ENCODE measurements around the gene MTA3.

The MTA3 gene

GRCh38 chr2:42787424-42787787, 219.0 kb downstream of the MTA3 start:
- no peak for DNase-seq (ENCODE audit: low read depth)

- DNase-seq (ENCODE audit: low read depth), result no peak
These were observed 219.5 kb downstream of the MTA3 start for GRCh38 chr2:42787788-42788477.

- no peak for DNase-seq (ENCODE audit: low read depth)
These were observed 220.0 kb downstream of the MTA3 start for GRCh38 chr2:42788478-42788793.

DNA sequence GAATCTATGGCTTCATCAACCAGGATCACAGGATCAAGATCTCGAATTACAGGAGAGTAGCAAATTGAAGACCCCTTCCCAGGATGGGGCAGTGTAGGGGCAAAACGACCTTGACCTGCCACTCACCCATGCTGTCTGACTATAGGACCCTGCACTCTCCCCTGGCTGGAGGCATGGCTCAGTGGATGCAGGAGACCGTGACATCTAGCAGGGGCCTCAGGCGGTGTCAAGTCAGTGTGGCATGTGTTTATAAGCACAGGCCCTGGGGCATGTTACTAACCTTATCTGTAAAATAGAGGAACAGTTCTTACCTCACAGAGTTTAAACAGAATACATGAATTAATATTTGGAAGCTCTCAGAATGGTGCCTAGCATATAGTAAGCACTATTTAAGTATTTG, 220.4 kb downstream of the MTA3 start:
- no peak for DNase-seq (ENCODE audit: low read depth)

DNA sequence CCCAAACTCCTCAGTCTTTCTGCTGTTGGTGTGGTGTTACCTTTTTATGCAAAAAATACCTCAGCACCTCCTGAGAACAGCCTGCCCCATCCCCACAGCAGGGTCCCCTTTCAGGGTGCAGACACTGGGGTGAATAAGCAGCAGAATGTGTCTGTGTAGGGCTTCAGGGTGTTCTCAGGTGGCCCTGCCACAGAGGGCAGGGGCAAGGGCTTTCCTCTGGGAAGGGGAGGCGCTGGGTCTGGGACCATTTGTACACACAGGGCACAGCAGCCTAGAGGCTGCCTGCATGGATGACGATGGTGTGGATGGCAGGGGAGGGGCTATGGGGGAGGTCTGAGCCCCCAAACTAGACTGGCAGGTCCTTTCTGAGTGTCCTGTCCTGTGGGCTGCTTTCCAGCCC, 221.3 kb downstream of the MTA3 start:
- DNase-seq (ENCODE audit: low read depth), result no peak

DNA sequence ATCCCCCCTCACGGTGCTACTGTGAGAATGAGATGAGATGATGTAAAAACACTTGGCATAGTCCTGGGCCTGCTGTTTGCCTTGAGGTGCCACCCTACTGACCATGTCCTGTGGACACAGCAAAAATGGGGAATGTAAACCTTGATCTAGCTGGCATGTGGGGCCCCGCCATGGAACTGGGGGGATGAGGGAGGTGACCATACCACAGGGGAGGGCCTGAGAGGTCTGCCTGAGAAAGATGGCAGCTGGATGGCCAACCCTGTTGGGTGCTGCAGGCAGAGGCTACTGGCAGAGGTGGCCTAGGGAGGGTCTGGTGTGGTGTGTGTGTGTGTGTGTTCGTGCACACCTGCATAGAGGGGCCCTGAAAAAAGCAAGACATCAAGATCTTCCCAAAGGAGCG, 223.2 kb downstream of the MTA3 start:
- no peak for DNase-seq (ENCODE audit: low read depth)

GRCh38 chr2:42792087-42792582, 223.7 kb downstream of the MTA3 start:
- DNase-seq (ENCODE audit: low read depth), result no peak

DNA sequence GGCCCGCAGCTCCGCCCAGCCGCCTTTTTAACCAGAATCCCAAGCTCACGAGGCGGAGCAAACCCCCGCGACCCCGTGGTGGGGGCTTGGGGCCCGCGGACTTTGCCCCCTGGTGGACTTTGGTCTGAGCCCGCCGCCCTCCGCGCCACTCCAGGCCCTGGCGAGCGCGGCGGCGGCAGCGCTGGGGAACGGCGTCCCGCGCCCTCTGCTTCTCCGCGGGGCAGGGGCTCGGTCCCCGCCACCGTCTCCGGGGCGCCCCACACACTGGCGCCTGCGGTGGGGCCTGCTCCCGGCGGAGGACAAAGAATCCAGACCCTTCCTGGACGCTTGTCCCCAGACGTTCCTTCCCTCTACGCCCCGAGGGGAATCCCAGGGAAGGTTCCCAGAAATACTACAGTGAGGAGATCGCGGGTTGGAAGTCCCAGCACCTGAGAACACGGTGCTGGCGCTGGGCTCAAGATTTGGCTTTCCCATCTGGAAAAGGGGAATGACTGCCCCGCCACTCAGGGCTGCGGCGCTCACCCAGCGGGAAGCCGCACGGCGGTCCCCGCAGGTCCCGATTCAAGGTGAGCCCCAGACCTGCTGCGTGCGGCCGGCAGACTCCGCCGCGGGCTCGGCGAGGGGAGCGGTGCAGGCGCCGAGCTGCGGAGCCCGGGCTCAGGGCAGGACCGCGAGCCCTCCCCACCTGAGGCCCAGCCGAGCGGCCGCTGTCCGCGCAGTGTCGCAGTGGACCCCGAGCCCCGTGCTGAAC, 224.3 kb downstream of the MTA3 start, which contains the start of gene HAAO:
Gene HAAO, minus strand, starts transcription at position 1 of the 751 bp plus-strand sequence. CDS start 47 bp downstream, outside the sequence.
- no peak for DNase-seq (ENCODE audit: low read depth)

- no peak for DNase-seq (ENCODE audit: low read depth)
These were observed 225.2 kb downstream of the MTA3 start for GRCh38 chr2:42793334-42794270.

DNA sequence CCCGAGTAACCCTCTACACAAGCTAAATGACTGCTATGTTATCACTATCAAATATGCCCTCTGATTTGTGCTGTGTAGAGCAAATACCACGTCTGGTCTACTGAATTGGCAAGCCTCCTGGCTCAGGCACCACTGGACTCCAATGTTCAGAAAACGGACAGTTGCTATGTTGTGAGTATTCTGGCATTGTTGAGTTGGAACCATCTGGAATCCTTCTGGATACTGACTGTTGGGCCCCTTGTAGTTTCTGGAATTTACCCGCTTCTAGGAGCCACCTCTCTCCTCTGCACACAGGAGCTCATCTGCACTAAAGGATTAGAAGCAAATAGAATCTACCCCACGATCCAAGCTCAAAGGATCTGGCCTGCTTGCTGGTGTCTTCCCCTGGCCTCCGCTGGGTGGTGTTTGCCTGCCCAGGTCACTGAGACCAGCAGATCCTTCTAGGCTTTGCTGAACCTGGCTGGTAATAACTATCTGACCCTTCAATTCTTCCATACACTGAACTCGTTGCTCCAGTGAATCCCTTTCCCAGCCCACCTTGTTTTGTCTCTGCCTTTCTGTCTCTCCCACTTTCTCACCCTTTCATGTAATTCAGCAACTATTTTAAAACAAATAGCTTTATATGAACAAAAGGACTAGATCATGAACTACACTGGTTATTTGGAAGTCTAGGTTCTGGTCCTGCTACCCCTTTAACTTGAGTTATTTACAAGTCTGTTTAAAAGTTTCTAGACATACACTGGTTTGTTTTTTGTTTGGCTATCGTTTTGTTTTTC, 226.0 kb downstream of the MTA3 start:
- no peak for DNase-seq (ENCODE audit: low read depth)

DNA sequence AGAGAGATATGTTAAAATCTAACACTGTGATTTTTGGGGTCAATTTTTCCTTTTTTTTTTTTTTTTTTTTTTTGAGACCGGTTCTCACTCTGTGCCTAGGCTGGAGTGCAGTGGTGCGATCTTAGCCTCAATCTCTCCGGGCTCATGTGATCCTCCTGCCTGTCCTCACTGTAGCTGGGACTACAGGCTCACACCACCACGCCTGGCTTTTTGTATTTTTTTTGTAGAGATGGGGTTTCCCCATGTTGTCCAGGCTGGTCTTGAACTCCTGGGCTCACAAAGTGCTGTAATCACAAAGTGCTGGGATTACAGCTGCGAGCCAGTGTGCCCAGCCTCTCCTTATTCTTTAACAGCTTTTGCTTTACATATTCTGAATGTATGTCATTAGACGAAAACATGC, 226.8 kb downstream of the MTA3 start:
- DNase-seq (ENCODE audit: low read depth), result no peak

DNA sequence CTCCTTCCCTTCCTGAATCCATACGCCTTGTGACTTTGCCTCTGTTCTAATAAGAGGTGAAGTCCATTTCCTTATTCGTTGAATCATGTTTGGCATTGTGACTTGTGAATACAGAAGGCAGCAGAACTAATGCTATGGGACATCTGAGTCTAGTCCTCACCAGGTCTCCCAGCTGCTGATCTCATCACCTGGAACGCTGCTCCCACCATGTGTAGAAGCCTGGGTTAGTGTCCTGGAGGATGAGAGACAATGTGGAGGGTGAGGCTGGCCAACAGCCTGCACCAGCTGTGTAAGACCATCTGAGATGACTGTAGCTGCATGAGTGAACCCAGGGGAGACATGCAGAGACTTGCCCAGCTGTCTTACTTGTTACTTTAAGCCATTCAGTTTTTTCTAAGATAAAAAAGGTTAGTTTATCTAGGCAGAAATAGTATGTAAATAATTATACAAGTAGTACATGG, 227.4 kb downstream of the MTA3 start:
- DNase-seq (ENCODE audit: low read depth), result no peak

- DNase-seq (ENCODE audit: low read depth), result no peak
These were observed 228.2 kb downstream of the MTA3 start for GRCh38 chr2:42796427-42797248.

DNA sequence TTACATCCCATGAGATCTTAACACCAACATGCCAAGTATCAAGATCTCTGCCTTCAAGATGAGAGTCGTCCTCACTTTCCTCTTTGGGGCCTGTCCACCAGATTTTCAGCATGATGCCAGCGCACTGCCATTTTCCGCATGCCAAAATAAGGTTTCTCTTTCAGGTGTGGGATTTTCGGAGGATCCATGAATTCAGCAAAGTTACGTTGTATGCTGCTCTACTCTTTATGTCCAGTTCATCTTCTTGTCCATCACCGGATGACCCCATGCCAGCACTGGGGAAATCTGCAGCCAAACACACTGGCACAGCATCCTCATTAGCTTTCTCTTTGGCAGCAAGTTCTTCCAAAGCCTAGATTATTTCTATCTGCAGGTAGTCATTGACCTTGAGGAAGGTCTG, 228.8 kb downstream of the MTA3 start:
- no peak for DNase-seq (ENCODE audit: low read depth)

DNA sequence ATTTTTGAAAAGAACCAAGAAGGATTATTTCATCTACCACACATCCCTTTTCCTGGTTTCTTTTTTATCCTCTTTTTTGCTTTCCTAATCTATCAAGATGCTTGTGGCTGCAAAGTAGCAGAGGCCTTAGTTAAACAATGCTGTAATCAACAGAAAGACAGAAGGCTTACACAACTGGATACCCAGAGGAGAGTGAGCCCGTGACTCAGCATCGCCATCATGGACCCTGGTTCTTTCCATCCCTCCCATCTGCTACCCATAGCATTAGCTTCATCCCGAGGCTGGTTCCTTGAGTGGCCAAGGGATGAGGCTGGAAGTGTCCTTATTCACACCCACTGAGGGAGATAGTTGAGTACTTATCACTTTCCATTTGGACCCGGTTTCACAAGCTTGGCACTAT, 231.4 kb downstream of the MTA3 start:
- DNase-seq (ENCODE audit: low read depth), result no peak

DNA sequence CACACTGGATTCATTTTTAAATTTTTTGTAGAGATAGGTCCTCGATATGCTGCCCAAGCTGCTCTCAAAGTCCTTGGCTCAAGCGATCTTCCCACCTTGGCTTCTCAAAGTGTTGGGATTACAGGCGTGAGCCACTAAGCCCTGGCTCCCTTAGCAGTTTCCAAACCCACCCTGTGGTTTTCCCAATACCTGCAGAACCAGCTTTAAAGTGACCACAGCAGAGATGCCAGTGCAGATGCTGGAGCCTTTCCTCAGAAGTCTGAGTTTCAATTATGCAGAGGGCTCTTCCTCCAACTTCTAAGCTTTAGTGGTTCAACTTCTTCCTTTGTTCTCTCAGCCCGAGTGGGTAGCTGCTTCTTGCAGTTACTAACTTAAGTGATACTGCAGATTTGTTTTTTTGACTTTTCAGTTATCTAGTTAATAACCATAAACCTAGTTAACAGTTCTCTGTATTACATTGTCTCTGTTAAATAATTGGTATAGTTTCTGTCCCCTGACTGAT, 232.1 kb downstream of the MTA3 start:
- no peak for DNase-seq (ENCODE audit: low read depth)

DNA sequence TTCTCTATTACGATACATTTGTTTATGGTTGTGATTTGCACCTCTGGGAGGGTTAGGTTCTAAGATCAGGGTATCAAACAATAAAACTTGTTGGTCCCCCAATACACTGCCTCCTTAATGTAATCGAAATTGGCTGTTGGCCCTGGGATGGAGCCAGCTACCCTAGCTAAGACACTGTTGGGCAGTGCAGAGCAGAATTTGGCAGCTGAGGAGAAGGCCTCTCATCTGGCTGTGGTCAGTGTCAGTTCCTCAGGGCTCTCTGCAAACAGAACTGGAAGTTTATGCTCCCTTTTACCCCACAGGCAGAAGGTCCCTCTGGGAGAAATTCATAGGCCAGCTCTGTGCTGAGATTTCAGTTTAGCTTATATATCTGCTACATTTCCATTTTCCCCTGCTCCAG, 232.5 kb downstream of the MTA3 start:
- no peak for DNase-seq (ENCODE audit: low read depth)

DNA sequence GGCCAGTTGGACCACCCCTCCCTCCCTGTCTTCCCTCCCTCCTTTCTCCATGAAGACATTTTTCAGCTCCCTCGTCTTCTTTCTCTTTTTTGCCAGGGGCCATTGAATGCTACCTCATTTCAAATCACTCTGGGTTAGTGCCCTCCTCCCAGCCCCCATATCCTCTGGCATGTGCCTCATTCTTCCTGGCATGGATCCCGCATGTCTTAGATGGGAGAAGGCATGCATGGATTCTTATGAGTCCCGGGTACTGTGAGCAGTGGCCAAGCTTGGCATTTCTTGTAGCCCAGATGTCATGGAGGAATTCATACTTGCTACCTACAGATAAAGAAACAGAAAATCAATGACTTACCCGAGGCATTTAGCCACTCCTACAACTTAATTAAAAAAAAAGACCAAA, 232.9 kb downstream of the MTA3 start:
- no peak for DNase-seq (ENCODE audit: low read depth)

- DNase-seq (ENCODE audit: low read depth), result no peak
These were observed 233.7 kb downstream of the MTA3 start for GRCh38 chr2:42802150-42802549.

DNA sequence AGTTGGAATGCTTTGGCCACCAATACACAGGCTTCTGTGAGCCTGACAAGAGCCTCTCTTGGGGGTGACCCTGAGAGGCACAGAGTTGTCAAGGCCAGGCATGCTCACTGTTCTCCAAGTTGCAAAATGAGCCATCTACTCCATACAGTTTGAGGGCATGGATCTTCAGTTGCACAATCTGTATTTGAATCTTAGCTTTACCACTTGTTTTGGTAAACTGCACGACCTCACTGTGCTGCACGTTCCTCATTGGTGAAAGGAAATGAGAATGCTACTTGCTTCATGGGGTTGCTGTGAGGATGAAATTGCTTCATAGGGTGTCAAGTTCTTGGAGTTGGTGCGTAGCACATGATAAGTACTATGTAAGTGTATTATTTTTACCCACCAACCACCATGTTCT, 235.9 kb downstream of the MTA3 start:
- DNase-seq (ENCODE audit: low read depth), result no peak

DNA sequence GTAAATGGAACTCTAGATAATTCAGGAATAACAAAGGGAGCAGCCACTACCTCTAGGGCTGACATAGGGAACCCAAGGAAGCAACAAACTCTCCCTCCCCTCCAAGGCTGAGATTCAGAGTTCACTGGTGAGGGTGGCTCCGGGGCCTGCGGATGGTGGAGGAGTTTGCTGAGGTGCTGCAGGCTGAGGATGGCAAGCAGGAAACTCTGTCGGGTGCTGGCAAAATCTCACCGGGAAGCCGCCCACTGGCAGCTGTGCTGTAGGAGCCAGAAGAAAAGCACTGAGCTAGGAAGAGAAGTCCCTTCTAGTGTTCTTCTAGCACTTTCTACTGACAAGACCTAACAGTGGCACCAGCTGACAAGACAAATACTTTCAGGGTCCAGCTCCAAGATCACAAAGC, 236.5 kb downstream of the MTA3 start:
- DNase-seq (ENCODE audit: low read depth), result no peak

All from stimulated activated CD8-positive, alpha-beta memory T cell treated with anti-CD3 and anti-CD28 coated beads, Interleukin-7, amount 100 ng/mL, for 24 hours (primary cell).